Lower lobe of right lung (tissue), 2 donors: ENCODE measurements around the gene RIPPLY1. TPM values are rescaled to one million over a fixed set of nuclear protein-coding genes. Genes with fewer than 3 reads are reported as not detected.

ENCODE experiments used
- ATAC-seq, 2 donors: fragments of 200-7000 bp; cut with Tn5 transposase; one replicate each; pipeline ENCODE4 v1.9.1; 2020 to 2022; ENCODE audit warnings: mild to moderate bottlenecking in 2 of 2, moderate library complexity in 2 of 2
- DNase-seq: peaks from one replicate; pipeline ENCODE4 v3.0.0-alpha.2; 2020
- H3K27ac ChIP-seq: fragments of 200-600 bp; one replicate; pipeline ENCODE4 v1.8.0; 2022
- H3K27me3 ChIP-seq: fragments of 200-600 bp; one replicate; pipeline ENCODE4 v1.8.0; 2022; ENCODE audit warnings: low read depth
- H3K36me3 ChIP-seq: fragments of 200-600 bp; one replicate; pipeline ENCODE4 v1.8.0; 2022; ENCODE audit warnings: mild to moderate bottlenecking
- H3K4me1 ChIP-seq: fragments of 200-600 bp; one replicate; pipeline ENCODE4 v1.8.0; 2022
- H3K4me3 ChIP-seq: fragments of 200-600 bp; one replicate; pipeline ENCODE4 v1.8.0; 2022; ENCODE audit warnings: mild to moderate bottlenecking
- H3K9me3 ChIP-seq: fragments of 200-600 bp; one replicate; pipeline ENCODE4 v1.8.0; 2022
- intact Hi-C: fragments of 100-400 bp; cut with DNase I; formaldehyde crosslinking; loops from one replicate; pipeline ENCODE4 v1.11.0; 2022
- total RNA-seq: library from RNA; stranded (reverse); fragmentation: NEBNext Ultra II Directional; extraction: Animal tissue kit (Norgen Biotek cat#: 25700); gene quantifications from one replicate; pipeline ENCODE4 v1.2.1, GENCODE V29; 2021
- TF ChIP-seq, protein P1 (sequence below): fragments of 200-600 bp; IDR thresholded peaks from one replicate; pipeline ENCODE4 v1.8.0; 2022; ENCODE audit warnings: antibody characterized with exemption, mild to moderate bottlenecking
- donor health status: DM: no; HTN: yes; CAD: no; lungs with severe emphysema.

Gene RIPPLY1
- total RNA-seq, 1 donor from 2014 or later = not detected

DNA sequence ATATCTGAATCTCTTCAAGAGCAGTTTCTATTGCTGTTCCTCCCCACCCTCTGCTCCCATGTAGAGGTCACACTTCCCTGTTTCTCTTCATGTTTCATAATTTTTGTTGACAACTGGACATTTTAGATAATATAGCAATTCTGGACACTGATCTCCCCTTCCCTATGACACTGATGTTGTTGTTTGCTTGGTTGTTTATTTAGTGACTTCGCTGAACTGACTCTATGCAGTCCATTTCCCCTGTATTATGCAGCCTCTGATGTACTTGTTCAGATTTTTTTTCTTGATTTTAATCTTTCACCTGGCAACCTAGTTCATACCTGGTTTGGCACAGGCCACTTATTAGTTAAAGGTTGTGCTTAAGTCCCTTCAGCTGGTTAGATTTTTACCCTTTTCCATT, 46.2 kb upstream of the RIPPLY1 start:
- Histone ChIP-seq H3K27me3 (no peaks in the 10 kb centered on the region), H3K4me1 (no peaks in the 10 kb centered on the region), H3K4me3 (no peak overlapping the region), H3K9me3 (no peaks in the 10 kb centered on the region), H3K36me3 (no peaks in the 10 kb centered on the region), H3K27ac (no peak overlapping the region)
- DNase-seq (no peak), ATAC-seq (no peak)
- intact Hi-C loops = no loop called here
- TF ChIP-seq, protein P1, sequence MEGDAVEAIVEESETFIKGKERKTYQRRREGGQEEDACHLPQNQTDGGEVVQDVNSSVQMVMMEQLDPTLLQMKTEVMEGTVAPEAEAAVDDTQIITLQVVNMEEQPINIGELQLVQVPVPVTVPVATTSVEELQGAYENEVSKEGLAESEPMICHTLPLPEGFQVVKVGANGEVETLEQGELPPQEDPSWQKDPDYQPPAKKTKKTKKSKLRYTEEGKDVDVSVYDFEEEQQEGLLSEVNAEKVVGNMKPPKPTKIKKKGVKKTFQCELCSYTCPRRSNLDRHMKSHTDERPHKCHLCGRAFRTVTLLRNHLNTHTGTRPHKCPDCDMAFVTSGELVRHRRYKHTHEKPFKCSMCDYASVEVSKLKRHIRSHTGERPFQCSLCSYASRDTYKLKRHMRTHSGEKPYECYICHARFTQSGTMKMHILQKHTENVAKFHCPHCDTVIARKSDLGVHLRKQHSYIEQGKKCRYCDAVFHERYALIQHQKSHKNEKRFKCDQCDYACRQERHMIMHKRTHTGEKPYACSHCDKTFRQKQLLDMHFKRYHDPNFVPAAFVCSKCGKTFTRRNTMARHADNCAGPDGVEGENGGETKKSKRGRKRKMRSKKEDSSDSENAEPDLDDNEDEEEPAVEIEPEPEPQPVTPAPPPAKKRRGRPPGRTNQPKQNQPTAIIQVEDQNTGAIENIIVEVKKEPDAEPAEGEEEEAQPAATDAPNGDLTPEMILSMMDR = no peak

DNA sequence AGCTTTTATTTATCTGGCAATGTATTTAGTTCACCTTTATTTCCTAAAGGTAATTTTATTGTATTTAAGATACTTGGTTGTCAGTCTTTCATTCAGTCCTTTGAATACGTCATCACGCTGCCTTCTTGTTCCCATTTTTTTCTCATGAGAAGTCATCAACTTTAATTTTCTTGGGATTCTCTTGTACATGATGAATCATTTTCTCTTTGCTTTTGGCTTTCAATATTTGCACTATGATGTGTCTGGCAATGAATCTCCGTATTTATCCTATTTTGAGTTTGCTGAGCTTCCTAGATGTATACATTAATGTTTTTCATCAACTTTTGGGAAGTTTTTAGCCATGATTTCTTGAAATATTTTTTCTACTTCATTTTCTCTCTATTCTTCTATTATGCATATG, 45.5 kb upstream of the RIPPLY1 start:
- ATAC-seq (no peak), DNase-seq (no peak)
- TF ChIP-seq, protein P1 = no peak
- Histone ChIP-seq H3K4me1 (no peaks in the 10 kb centered on the region), H3K4me3 (no peak overlapping the region), H3K36me3 (no peaks in the 10 kb centered on the region), H3K27me3 (no peaks in the 10 kb centered on the region), H3K27ac (no peak overlapping the region), H3K9me3 (no peaks in the 10 kb centered on the region)
- intact Hi-C loops = no loop called here

DNA sequence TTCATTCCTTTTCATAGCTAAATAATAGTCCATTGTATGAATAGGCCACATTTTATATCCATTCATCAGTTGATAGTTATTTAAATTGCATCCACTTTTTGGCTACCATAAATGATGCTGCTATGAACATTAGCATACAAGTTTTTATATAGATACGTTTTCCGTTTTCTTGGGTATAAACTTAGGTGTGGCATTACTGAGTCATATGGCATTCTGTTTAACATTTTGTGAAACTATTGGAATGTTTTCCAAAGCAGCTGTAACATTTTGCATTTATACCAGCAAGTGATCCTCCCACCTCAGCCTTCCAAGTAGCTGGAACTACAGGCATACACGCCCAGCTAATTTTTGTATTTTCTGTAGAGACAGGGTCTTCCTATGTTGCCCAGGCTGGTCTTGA, 43.3 kb upstream of the RIPPLY1 start:
- ATAC-seq = no peak
- Histone ChIP-seq H3K9me3 (no peaks in the 10 kb centered on the region), H3K4me1 (no peaks in the 10 kb centered on the region), H3K36me3 (peaks cover 6% of the 10 kb centered on the region), H3K27ac (no peak overlapping the region), H3K4me3 (no peak overlapping the region), H3K27me3 (no peaks in the 10 kb centered on the region)
- intact Hi-C loops = no loop called here
- TF ChIP-seq, protein P1 = no peak
- DNase-seq = no peak

DNA sequence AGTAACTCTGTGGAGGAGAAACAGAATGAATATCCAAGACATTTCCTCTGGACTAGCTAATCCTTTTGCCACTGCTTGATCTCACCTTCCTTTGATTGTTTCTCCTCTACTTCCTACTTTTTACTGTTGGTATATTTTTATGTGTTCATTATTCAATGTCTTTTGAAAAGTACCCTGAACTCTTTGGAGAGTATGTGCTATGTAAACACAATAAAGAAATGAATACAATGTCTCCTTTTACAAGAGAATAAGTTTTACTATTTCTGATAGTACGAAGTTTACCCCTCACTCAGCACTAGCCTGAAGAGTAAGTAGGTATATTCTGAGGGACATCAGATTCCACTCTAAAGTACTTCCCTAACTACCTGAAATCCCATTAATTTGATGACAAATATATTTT, 36.9 kb upstream of the RIPPLY1 start:
- no peaks in the 10 kb centered on the region for H3K4me1 ChIP-seq
- no peak overlapping the region for H3K27ac ChIP-seq
- H3K9me3 ChIP-seq = no peaks in the 10 kb centered on the region
- no peak overlapping the region for H3K4me3 ChIP-seq
- no peaks in the 10 kb centered on the region for H3K27me3 ChIP-seq
- DNase-seq (no peak), ATAC-seq (no peak)
- TF ChIP-seq, protein P1 = no peak
- H3K36me3 ChIP-seq = peaks cover 7% of the 10 kb centered on the region
- intact Hi-C loops = no loop called here

DNA sequence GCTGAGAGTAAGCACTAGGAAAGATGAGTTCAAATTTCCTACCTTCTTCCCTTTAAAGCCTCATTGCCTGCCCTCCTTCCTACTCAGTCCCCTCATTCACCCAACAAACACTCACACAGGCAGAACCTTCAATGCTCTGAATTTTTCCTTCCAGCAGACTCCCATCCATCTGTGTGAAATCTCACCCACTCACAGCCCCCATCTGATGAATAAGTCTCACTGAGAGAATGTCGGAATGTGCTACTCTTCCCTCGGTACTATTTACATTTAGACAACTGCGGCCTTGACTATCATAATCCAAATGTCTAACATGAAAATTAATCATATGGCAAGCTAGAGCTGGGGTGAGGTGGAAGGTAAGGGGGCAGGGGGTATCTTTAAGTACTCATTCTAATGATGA, 36.4 kb upstream of the RIPPLY1 start:
- H3K27ac ChIP-seq = no peak overlapping the region
- ATAC-seq (no peak), DNase-seq (no peak)
- H3K9me3 ChIP-seq = no peaks in the 10 kb centered on the region
- intact Hi-C loops = no loop called here
- no peak overlapping the region for H3K4me3 ChIP-seq
- no peaks in the 10 kb centered on the region for H3K4me1 ChIP-seq
- TF ChIP-seq, protein P1 = no peak
- H3K36me3 ChIP-seq = peaks cover 7% of the 10 kb centered on the region
- no peaks in the 10 kb centered on the region for H3K27me3 ChIP-seq

DNA sequence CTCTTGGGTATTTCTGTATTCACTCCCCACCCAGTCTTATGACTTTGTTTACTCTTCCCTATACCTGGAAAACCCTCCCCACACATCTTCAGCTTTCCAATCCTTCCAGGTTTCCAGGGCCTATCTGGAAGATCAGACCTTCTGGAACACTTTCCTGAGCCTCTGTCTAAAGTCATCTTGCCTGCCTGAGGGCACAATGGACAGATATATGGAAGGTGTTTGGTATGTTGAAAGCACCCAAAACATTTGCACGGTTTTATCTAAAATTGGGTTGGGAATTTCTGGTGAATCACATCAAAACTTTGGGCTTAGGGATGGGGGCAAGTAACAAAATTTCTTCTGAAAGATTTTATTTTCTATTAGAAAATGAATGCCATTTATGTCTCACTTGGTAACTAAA, 33.1 kb upstream of the RIPPLY1 start:
- ATAC-seq (no peak), DNase-seq (no peak)
- no peaks in the 10 kb centered on the region for H3K9me3 ChIP-seq
- no peak overlapping the region for H3K27ac ChIP-seq
- H3K36me3 ChIP-seq = no peaks in the 10 kb centered on the region
- TF ChIP-seq, protein P1 = no peak
- no peak overlapping the region for H3K4me3 ChIP-seq
- intact Hi-C loops = no loop called here
- no peaks in the 10 kb centered on the region for H3K4me1 ChIP-seq
- H3K27me3 ChIP-seq = no peaks in the 10 kb centered on the region
